ENCODE data around the gene MAST2.
"Not testable (repeated sequence)": the region's sequence is repeated elsewhere in the genome, so short reads cannot be mapped to it uniquely, and the experiment has no call there.

The MAST2 gene

DNA sequence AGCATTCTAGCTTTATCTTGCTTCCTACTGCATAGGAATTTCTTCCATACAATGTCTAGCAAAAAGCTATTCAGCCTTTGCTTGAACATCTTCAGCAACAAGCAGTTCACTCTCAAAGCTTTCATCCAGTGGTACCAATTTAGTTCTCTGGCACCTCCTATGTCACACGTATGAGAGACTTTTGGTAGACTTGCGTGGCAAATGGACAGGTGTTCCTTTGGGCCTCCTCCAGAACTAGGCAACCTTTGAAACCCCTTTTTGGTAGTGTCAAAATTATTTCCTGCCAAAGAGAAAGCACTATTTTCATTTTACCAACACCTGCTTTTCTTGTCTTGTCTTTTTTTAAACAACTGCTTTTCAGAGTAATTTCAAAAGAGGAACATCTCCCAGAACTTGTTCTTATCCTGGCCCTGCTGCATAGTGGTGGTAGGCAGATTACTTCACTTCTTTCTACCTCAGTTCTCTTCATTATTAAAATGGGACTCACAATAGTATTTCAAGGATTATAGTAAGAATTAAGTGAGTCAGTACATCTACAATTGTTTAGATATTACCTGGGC lies 122.4 kb downstream of the MAST2 start:
- TF ChIP-seq, protein P1, sequence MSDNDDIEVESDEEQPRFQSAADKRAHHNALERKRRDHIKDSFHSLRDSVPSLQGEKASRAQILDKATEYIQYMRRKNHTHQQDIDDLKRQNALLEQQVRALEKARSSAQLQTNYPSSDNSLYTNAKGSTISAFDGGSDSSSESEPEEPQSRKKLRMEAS (IDR thresholded peaks at IDR 0.05; ENCODE audit: low read depth, low read length) = no peak
- TF ChIP-seq MYC (IDR thresholded peaks at IDR 0.05; ENCODE audit: low read depth, low read length) (no peak), POLR2A (IDR thresholded peaks at IDR 0.05; ENCODE audit: extremely low read depth, insufficient read length) (no peak)
- TF ChIP-seq, protein P2, sequence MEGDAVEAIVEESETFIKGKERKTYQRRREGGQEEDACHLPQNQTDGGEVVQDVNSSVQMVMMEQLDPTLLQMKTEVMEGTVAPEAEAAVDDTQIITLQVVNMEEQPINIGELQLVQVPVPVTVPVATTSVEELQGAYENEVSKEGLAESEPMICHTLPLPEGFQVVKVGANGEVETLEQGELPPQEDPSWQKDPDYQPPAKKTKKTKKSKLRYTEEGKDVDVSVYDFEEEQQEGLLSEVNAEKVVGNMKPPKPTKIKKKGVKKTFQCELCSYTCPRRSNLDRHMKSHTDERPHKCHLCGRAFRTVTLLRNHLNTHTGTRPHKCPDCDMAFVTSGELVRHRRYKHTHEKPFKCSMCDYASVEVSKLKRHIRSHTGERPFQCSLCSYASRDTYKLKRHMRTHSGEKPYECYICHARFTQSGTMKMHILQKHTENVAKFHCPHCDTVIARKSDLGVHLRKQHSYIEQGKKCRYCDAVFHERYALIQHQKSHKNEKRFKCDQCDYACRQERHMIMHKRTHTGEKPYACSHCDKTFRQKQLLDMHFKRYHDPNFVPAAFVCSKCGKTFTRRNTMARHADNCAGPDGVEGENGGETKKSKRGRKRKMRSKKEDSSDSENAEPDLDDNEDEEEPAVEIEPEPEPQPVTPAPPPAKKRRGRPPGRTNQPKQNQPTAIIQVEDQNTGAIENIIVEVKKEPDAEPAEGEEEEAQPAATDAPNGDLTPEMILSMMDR (IDR thresholded peaks at IDR 0.05; ENCODE audit: low read depth, low read length) = no peak
- no peak for DNase-seq (ENCODE audit: low read depth)
- H3K4me3 ChIP-seq (ENCODE audit: low read depth, low read length) = no peak overlapping the region

DNA sequence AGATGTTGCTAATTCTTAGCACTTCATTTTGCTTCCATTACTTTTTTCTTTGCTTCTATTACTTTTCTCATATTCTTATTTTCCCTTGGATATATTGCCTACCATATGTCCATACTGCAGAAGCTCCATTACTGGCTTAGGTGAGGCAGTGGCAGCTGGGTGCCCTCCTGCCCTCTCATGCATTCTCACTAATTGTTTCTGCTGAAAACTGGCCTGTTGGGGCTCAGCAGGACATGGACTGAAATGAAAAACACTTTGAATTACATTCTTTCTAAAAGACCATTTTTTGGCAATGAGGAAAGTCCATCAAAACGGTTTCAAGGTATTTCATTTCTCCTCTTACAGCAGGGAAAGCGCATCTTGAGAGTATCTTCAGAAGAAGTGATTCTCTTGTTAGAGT lies 122.9 kb downstream of the MAST2 start:
- no peak for TF ChIP-seq POLR2A (IDR thresholded peaks at IDR 0.05; ENCODE audit: extremely low read depth, insufficient read length)
- no peak for TF ChIP-seq MYC (IDR thresholded peaks at IDR 0.05; ENCODE audit: low read depth, low read length)
- TF ChIP-seq, protein P1 (IDR thresholded peaks at IDR 0.05; ENCODE audit: low read depth, low read length) = no peak
- TF ChIP-seq, protein P2 (IDR thresholded peaks at IDR 0.05; ENCODE audit: low read depth, low read length) = no peak
- no peak for DNase-seq (ENCODE audit: low read depth)
- no peak overlapping the region for H3K4me3 ChIP-seq (ENCODE audit: low read depth, low read length)

DNA sequence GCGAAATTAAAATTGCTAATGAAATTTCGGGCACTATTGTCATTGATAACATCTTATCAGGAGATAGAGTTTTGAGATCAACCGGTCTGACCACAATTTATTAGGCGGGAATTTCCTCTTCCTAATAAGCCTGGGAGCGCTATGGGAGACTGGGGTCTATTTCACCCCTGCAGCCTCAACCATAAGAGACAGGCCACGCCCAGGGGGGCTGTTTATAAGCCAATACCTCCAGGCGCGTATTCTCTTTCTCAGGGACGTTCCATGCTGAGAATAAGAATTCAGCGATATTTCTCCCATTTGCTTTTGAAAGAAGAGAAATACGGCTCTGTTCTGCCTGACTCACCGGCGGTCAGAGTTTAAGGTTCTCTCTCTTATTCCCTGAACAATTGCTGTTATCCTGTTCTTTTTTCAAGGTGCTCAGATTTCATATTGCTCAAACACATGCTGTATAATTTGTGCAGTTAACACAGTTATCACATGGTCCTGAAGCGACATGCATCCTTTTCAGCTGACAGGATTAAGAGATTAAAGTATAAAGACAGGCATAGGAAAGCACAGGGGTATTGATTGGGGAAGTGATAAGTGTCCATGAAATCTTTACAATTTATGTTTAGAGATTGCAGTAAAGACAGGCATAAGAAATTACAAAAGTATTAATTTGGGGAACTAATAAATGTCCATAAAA lies 124.0 kb downstream of the MAST2 start:
- DNase-seq (ENCODE audit: low read depth); H3K4me3 ChIP-seq (ENCODE audit: low read depth, low read length): not testable (repeated sequence)

DNA sequence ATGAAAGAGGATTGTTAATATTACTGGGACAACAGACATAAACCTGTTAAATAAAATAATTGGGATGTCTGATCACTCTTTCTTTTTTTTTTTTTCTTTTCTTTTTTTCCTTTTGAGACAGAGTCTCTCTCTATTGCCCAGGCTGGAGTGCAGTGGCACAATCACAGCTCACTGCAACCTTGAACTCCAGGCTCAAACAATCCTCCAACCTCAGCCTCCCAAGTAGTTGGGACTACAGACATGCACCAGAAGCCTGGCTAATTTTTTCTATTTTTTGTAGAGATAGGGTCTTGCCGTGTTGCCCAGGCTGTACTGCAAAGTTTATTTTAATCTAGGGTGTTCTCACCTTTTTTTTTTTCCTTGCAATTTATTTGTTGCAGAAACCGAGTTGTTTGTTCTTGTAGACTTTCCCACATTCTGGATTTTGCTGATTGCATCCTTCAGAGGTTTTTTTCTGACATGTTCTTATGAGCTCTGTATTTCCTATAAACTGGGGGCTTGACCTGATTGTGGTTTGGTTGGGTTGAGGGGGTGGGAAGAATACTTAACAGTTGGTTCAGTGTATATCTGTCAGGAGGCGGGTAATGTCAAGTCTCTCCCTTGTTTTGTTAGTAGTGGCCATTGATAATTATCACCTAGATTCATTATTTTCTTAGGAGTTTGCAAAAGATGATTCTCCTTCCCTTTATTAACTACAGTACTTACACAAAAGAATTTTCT lies 125.2 kb downstream of the MAST2 start:
- TF ChIP-seq, protein P2 (IDR thresholded peaks at IDR 0.05; ENCODE audit: low read depth, low read length) = no peak
- H3K4me3 ChIP-seq (ENCODE audit: low read depth, low read length) = no peak overlapping the region

DNA sequence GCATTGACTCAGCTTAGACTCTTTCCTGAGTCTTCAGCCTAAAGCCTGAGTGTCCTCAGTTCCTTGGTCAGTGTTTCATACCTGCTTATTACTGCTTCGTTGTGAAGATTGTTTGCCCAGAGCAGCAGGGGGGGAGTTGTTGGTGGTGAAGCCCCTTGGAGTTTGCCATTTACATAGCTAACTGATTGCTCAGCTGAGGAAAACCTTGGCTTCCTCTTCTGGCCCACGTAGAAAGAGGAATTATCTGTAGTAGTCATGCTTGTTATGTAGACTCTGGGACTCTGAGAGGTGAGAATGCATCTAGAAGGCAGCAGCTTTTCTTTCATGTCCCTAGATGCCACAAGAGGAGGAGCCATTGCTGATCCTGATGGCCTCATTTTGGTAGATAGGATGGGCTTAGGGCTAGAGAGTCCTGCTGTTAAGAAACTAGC lies 125.9 kb downstream of the MAST2 start:
- no peak overlapping the region for H3K4me3 ChIP-seq (ENCODE audit: low read depth, low read length)
- peak; percentile 54 for DNase-seq (ENCODE audit: low read depth)
- TF ChIP-seq, protein P2 (IDR thresholded peaks at IDR 0.05; ENCODE audit: low read depth, low read length) = no peak
- TF ChIP-seq MYC (IDR thresholded peaks at IDR 0.05; ENCODE audit: low read depth, low read length) (no peak), POLR2A (IDR thresholded peaks at IDR 0.05; ENCODE audit: extremely low read depth, insufficient read length) (no peak)
- TF ChIP-seq, protein P1 (IDR thresholded peaks at IDR 0.05; ENCODE audit: low read depth, low read length) = no peak

More for the DNA sequence above, 125.2 kb downstream of the MAST2 start:
- peak; percentile 11 for DNase-seq (ENCODE audit: low read depth)

DNA sequence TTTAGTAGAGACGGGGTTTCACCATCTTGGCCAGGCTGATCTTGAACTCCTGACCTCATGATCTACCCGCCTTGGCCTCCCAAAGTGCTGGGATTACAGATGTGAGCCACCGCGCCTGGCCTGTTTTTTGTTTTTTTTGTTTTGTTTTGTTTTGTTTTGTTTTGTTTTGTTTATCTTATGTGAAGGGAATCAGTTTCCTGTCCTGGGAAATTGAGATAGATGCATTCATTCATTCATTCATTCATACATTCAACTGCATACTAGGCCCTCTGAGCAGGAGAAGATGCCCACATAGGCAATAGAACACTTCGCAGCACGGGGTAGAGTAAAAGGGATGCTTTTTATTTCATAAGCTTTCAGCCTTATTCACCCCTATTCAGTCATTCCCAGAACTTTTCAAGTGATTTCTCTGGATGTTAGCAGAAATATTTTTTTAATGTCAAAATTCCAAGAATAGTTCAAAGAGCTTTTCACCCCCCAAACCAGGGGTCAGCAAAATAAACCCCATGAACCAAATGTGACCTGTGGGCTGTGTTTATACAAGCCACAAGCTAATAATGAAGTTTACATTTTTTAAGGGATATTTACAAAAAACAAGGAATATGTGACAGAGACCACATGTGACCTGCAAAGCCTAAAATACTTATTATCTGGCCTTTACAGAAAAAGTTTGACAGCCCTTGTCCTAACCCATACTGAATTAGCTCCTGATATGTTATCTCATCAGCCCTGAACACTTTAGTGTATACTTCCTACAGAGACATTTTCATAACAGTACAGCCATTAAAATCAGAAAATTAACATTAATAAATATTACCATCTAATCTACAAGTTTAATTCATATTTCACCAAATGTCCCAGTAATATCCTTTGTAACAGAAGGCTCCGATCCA lies 127.1 kb downstream of the MAST2 start:
- DNase-seq (ENCODE audit: low read depth) = no peak
- TF ChIP-seq, protein P2 (IDR thresholded peaks at IDR 0.05; ENCODE audit: low read depth, low read length) = no peak
- TF ChIP-seq, protein P1 (IDR thresholded peaks at IDR 0.05; ENCODE audit: low read depth, low read length) = no peak
- TF ChIP-seq MYC (IDR thresholded peaks at IDR 0.05; ENCODE audit: low read depth, low read length) (no peak), POLR2A (IDR thresholded peaks at IDR 0.05; ENCODE audit: extremely low read depth, insufficient read length) (no peak)
- no peak overlapping the region for H3K4me3 ChIP-seq (ENCODE audit: low read depth, low read length)

DNA sequence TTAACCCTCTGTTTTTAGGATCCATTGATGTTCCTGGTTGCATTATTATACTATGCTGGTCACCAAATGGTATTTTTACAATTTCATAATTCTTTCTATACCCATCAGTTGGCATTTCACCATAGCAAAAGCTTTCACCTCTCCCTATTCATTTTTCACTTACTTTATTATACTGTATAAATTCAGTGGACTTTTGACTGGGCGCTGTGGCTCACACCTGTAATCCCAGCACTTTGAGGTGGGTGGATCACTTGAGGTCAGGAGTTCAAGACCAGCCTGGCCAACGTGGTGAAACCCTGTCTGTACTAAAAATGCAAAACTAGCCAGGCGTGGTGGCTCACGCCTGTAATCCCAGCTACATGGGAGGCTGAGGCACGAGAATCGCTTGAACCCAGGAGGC lies 128.8 kb downstream of the MAST2 start:
- not testable (repeated sequence) for H3K4me3 ChIP-seq (ENCODE audit: low read depth, low read length); DNase-seq (ENCODE audit: low read depth)
